Measurements from ENCODE around the gene ADSS1.

ADSS1 gene

GRCh38 chr14:104684449-104684821 lies 39.6 kb upstream of the ADSS1 start:
- H3K27me3 Mint-ChIP-seq, result no peaks in the 10 kb centered on the region
- H3K4me1 Mint-ChIP-seq (ENCODE audit: low read depth), result peaks cover 34% of the 10 kb centered on the region
- H3K4me3 Mint-ChIP-seq, result no peak overlapping the region
- H3K27ac Mint-ChIP-seq, result no peak overlapping the region
- no peaks in the 10 kb centered on the region for H3K36me3 Mint-ChIP-seq
- H3K9me3 Mint-ChIP-seq (ENCODE audit: low read depth), result no peaks in the 10 kb centered on the region

GRCh38 chr14:104685216-104685997 lies 38.6 kb upstream of the ADSS1 start:
- H3K9me3 Mint-ChIP-seq (ENCODE audit: low read depth), result no peaks in the 10 kb centered on the region
- H3K4me1 Mint-ChIP-seq (ENCODE audit: low read depth), result peaks cover 34% of the 10 kb centered on the region
- no peak overlapping the region for H3K27ac Mint-ChIP-seq
- H3K36me3 Mint-ChIP-seq, result no peaks in the 10 kb centered on the region
- no peaks in the 10 kb centered on the region for H3K27me3 Mint-ChIP-seq
- no peak overlapping the region for H3K4me3 Mint-ChIP-seq

GRCh38 chr14:104685998-104686610 lies 37.9 kb upstream of the ADSS1 start:
- Mint-ChIP-seq H3K36me3 (no peaks in the 10 kb centered on the region), H3K9me3 (ENCODE audit: low read depth) (no peaks in the 10 kb centered on the region), H3K4me3 (no peak overlapping the region), H3K27ac (no peak overlapping the region), H3K4me1 (ENCODE audit: low read depth) (peaks cover 36% of the 10 kb centered on the region), H3K27me3 (no peaks in the 10 kb centered on the region)

- H3K4me3 Mint-ChIP-seq, result no peak overlapping the region
- H3K27me3 Mint-ChIP-seq, result no peaks in the 10 kb centered on the region
- no peaks in the 10 kb centered on the region for H3K36me3 Mint-ChIP-seq
- H3K9me3 Mint-ChIP-seq (ENCODE audit: low read depth), result no peaks in the 10 kb centered on the region
- no peak overlapping the region for H3K27ac Mint-ChIP-seq
- H3K4me1 Mint-ChIP-seq (ENCODE audit: low read depth), result peaks cover 40% of the 10 kb centered on the region
Observed at GRCh38 chr14:104686624-104687517, 37.2 kb upstream of the ADSS1 start.

- Mint-ChIP-seq H3K4me1 (ENCODE audit: low read depth) (peaks cover 44% of the 10 kb centered on the region), H3K27me3 (no peaks in the 10 kb centered on the region), H3K27ac (peak overlapping the region; percentile 73), H3K36me3 (no peaks in the 10 kb centered on the region), H3K4me3 (peak overlapping the region; percentile 42), H3K9me3 (ENCODE audit: low read depth) (no peaks in the 10 kb centered on the region)
Observed at GRCh38 chr14:104687601-104688504, 36.2 kb upstream of the ADSS1 start.

GRCh38 chr14:104688505-104689108 lies 35.4 kb upstream of the ADSS1 start:
- Mint-ChIP-seq H3K27ac (no peak overlapping the region), H3K4me1 (ENCODE audit: low read depth) (peaks cover 46% of the 10 kb centered on the region), H3K27me3 (no peaks in the 10 kb centered on the region)

GRCh38 chr14:104689109-104689880 lies 34.7 kb upstream of the ADSS1 start, which contains the start of gene INF2:
TSS of gene INF2 (plus strand) at chr14:104689618. CDS start at chr14:104701366, 11,748 bp downstream.
- no peaks in the 10 kb centered on the region for H3K27me3 Mint-ChIP-seq
- H3K4me1 Mint-ChIP-seq (ENCODE audit: low read depth), result peaks cover 50% of the 10 kb centered on the region
- peak within 1 kb of the TSS; percentile 82 for H3K4me3 Mint-ChIP-seq
- no peaks in the 10 kb centered on the region for H3K9me3 Mint-ChIP-seq (ENCODE audit: low read depth)
- no peaks in the 10 kb centered on the region for H3K36me3 Mint-ChIP-seq
- no peak within 1 kb of the TSS for H3K27ac Mint-ChIP-seq

More at GRCh38 chr14:104688505-104689108, 35.4 kb upstream of the ADSS1 start:
- Mint-ChIP-seq H3K4me3 (peak overlapping the region; percentile 49), H3K9me3 (ENCODE audit: low read depth) (no peaks in the 10 kb centered on the region), H3K36me3 (no peaks in the 10 kb centered on the region)

GRCh38 chr14:104689881-104690711 lies 33.9 kb upstream of the ADSS1 start:
- Mint-ChIP-seq H3K9me3 (ENCODE audit: low read depth) (no peaks in the 10 kb centered on the region), H3K4me1 (ENCODE audit: low read depth) (peaks cover 53% of the 10 kb centered on the region), H3K27ac (no peak overlapping the region), H3K36me3 (no peaks in the 10 kb centered on the region), H3K4me3 (peak overlapping the region; percentile 82), H3K27me3 (no peaks in the 10 kb centered on the region)

- no peaks in the 10 kb centered on the region for H3K36me3 Mint-ChIP-seq
- no peaks in the 10 kb centered on the region for H3K9me3 Mint-ChIP-seq (ENCODE audit: low read depth)
- H3K27ac Mint-ChIP-seq, result peak overlapping the region; percentile 70
- peaks cover 54% of the 10 kb centered on the region for H3K4me1 Mint-ChIP-seq (ENCODE audit: low read depth)
- no peaks in the 10 kb centered on the region for H3K27me3 Mint-ChIP-seq
- H3K4me3 Mint-ChIP-seq, result peak overlapping the region; percentile 82
Observed at GRCh38 chr14:104690861-104691455, 33.1 kb upstream of the ADSS1 start.

- Mint-ChIP-seq H3K4me1 (ENCODE audit: low read depth) (peaks cover 48% of the 10 kb centered on the region), H3K4me3 (peak overlapping the region; percentile 82), H3K27me3 (no peaks in the 10 kb centered on the region), H3K9me3 (ENCODE audit: low read depth) (no peaks in the 10 kb centered on the region), H3K27ac (peak overlapping the region; percentile 70), H3K36me3 (no peaks in the 10 kb centered on the region)
Observed at GRCh38 chr14:104691546-104692260, 32.3 kb upstream of the ADSS1 start.

- H3K27me3 Mint-ChIP-seq, result no peaks in the 10 kb centered on the region
- H3K4me3 Mint-ChIP-seq, result no peak overlapping the region
- H3K4me1 Mint-ChIP-seq (ENCODE audit: low read depth), result peaks cover 43% of the 10 kb centered on the region
- no peaks in the 10 kb centered on the region for H3K36me3 Mint-ChIP-seq
- no peaks in the 10 kb centered on the region for H3K9me3 Mint-ChIP-seq (ENCODE audit: low read depth)
- no peak overlapping the region for H3K27ac Mint-ChIP-seq
Observed at GRCh38 chr14:104692261-104692938, 31.6 kb upstream of the ADSS1 start.
